Measurements from ENCODE around the gene CFAP61. TPM values are rescaled to one million over a fixed set of nuclear protein-coding genes. Genes with fewer than 3 reads are reported as not detected.

The CFAP61 gene
- total RNA-seq, 4 donors from 2014 or later: 17.1 to 94.8 (median 41.4) TPM

GRCh38 chr20:20206788-20207187 is 154.5 kb downstream of the CFAP61 start:
- no peak for ATAC-seq
- TF ChIP-seq POLR2A (IDR thresholded peaks at IDR 0.05) (no peak), CTCF (IDR thresholded peaks at IDR 0.05 in 4 of 5, conservative IDR thresholded peaks at IDR 0.05 in 1 of 5) (no peak)
- no peaks in the 10 kb centered on the region for H3K36me3 ChIP-seq
- no peak for DNase-seq
- H3K27me3 ChIP-seq: no peaks in the 10 kb centered on the region
- no peaks in the 10 kb centered on the region for H3K9me3 ChIP-seq
- intact Hi-C loops (cut with DNase I; ENCODE audit: low total_unique reads) (no loop called here), in situ Hi-C loops (cut with MboI; ENCODE audit: low sequenced_read_pairs in 4 of 4) (loop anchor here in 1 of 4 donors (5.0 kb wide), 1 partner anchor 59 kb away; no protein-coding TSS in a partner anchor)
- H3K27ac ChIP-seq: peak overlapping the region in 2 of 4 donors; percentile 83 to 86
- H3K4me1 ChIP-seq: peaks cover 38 to 47% of the 10 kb centered on the region in 2 donors
- H3K4me3 ChIP-seq: no peak overlapping the region

- TF ChIP-seq POLR2A (IDR thresholded peaks at IDR 0.05): no peak
- Histone ChIP-seq H3K4me1 (peaks cover 41 to 50% of the 10 kb centered on the region in 2 donors), H3K4me3 (no peak overlapping the region), H3K9me3 (no peaks in the 10 kb centered on the region), H3K27me3 (no peaks in the 10 kb centered on the region), H3K36me3 (no peaks in the 10 kb centered on the region), H3K27ac (peak overlapping the region in 1 of 4 donors; percentile 86)
- in situ Hi-C loops (cut with MboI; ENCODE audit: low sequenced_read_pairs in 4 of 4): loop anchor here in 1 of 4 donors (5.0 kb wide), 1 partner anchor 60 kb away; no protein-coding TSS in a partner anchor
- intact Hi-C loops (cut with DNase I; ENCODE audit: low total_unique reads): no loop called here
- DNase-seq: no peak
- no peak for ATAC-seq
Measured at GRCh38 chr20:20207291-20207690, 155.0 kb downstream of the CFAP61 start.

- Histone ChIP-seq H3K36me3 (no peaks in the 10 kb centered on the region), H3K9me3 (no peaks in the 10 kb centered on the region), H3K27ac (no peak overlapping the region), H3K4me1 (peaks cover 45 to 51% of the 10 kb centered on the region in 2 donors), H3K4me3 (no peak overlapping the region), H3K27me3 (no peaks in the 10 kb centered on the region)
- in situ Hi-C loops (cut with MboI; ENCODE audit: low sequenced_read_pairs in 4 of 4) (loop anchor here in 1 of 4 donors (5.0 kb wide), 1 partner anchor 61 kb away; no protein-coding TSS in a partner anchor), intact Hi-C loops (cut with DNase I; ENCODE audit: low total_unique reads) (no loop called here)
- ATAC-seq (no peak), DNase-seq (no peak)
- TF ChIP-seq CTCF (IDR thresholded peaks at IDR 0.05 in 4 of 5, conservative IDR thresholded peaks at IDR 0.05 in 1 of 5) (no peak), POLR2A (IDR thresholded peaks at IDR 0.05) (no peak)
Measured at GRCh38 chr20:20207872-20208271, 155.5 kb downstream of the CFAP61 start.

- intact Hi-C loops (cut with DNase I; ENCODE audit: low total_unique reads): loop anchor here (10.0 kb wide), 1 partner anchor 495 kb away; no protein-coding TSS in a partner anchor
- Histone ChIP-seq H3K4me1 (peaks cover 43 to 45% of the 10 kb centered on the region in 2 donors), H3K36me3 (no peaks in the 10 kb centered on the region), H3K27me3 (no peaks in the 10 kb centered on the region), H3K4me3 (no peak overlapping the region), H3K9me3 (no peaks in the 10 kb centered on the region), H3K27ac (peak overlapping the region; percentile 2 to 84 (median 80))
- no peak for DNase-seq
- in situ Hi-C loops (cut with MboI; ENCODE audit: low sequenced_read_pairs in 4 of 4): loop anchor here in 2 of 4 donors (5.0 to 10.0 kb wide), 2 partner anchors 62 to 125 kb away; no protein-coding TSS in a partner anchor
- no peak for ATAC-seq
- TF ChIP-seq POLR2A (IDR thresholded peaks at IDR 0.05) (no peak), CTCF (IDR thresholded peaks at IDR 0.05 in 4 of 5, conservative IDR thresholded peaks at IDR 0.05 in 1 of 5) (no peak)
Measured at GRCh38 chr20:20209684-20210083, 157.4 kb downstream of the CFAP61 start.

- ATAC-seq (peak in 1 of 2 donors; percentile 32), DNase-seq (peak; percentile 41 to 50)
- no peaks in the 10 kb centered on the region for H3K9me3 ChIP-seq
- intact Hi-C loops (cut with DNase I; ENCODE audit: low total_unique reads): loop anchor here (10.0 kb wide), 1 partner anchor 494 kb away; no protein-coding TSS in a partner anchor
- H3K4me1 ChIP-seq: peaks cover 43 to 45% of the 10 kb centered on the region in 2 donors
- no peaks in the 10 kb centered on the region for H3K27me3 ChIP-seq
- in situ Hi-C loops (cut with MboI; ENCODE audit: low sequenced_read_pairs in 4 of 4): loop anchor here in 1 of 4 donors (10.0 kb wide), 1 partner anchor 126 kb away; no protein-coding TSS in a partner anchor
- no peaks in the 10 kb centered on the region for H3K36me3 ChIP-seq
- peak overlapping the region; percentile 2 to 84 (median 80) for H3K27ac ChIP-seq
- TF ChIP-seq POLR2A (IDR thresholded peaks at IDR 0.05) (no peak), CTCF (IDR thresholded peaks at IDR 0.05 in 4 of 5, conservative IDR thresholded peaks at IDR 0.05 in 1 of 5) (no peak)
- no peak overlapping the region for H3K4me3 ChIP-seq
Measured at GRCh38 chr20:20210327-20210726, 158.0 kb downstream of the CFAP61 start.
